Liver (tissue), 9 donors: ENCODE measurements around the gene EXOC4. TPM values are rescaled to one million over a fixed set of nuclear protein-coding genes. Genes with fewer than 3 reads are reported as not detected.

Experiments
- DNase-seq: peaks from one replicate; pipeline ENCODE4 v3.0.0-alpha.2; 2017; ENCODE audit warnings: low spot score
- H3K27ac ChIP-seq, 2 donors: one replicate each; pipeline ENCODE4 v1.7.0; 2013; ENCODE audit warnings: inconsistent platforms in 2 of 2, low read length in 2 of 2, control low read depth in 1 of 2, low read depth in 1 of 2, mild to moderate bottlenecking in 1 of 2
- H3K27me3 ChIP-seq, 4 donors: one replicate each; pipeline versions ENCODE4 v1.6.1 to v1.7.0; 2013; ENCODE audit warnings: low read length in 3 of 4, inconsistent platforms in 1 of 4, mild to moderate bottlenecking in 1 of 4, moderate library complexity in 1 of 4; ENCODE audit not compliant: control insufficient read depth in 4 of 4, insufficient read depth in 4 of 4
- H3K36me3 ChIP-seq, 4 donors: one replicate each; pipeline versions ENCODE4 v1.6.1 to v1.7.0; 2013; ENCODE audit warnings: low read length in 3 of 4, mild to moderate bottlenecking in 3 of 4, low read depth in 1 of 4, moderate library complexity in 1 of 4; ENCODE audit not compliant: control insufficient read depth in 4 of 4, insufficient read depth in 3 of 4
- H3K4me1 ChIP-seq, 4 donors: one replicate each; pipeline versions ENCODE4 v1.6.1 to v1.7.0; 2013; ENCODE audit warnings: low read length in 3 of 4, mild to moderate bottlenecking in 3 of 4, moderate library complexity in 1 of 4; ENCODE audit not compliant: control insufficient read depth in 4 of 4, insufficient read depth in 4 of 4
- H3K4me3 ChIP-seq, 3 donors: one replicate each; pipeline versions ENCODE4 v1.6.1 to v1.7.0; 2013; ENCODE audit warnings: low read length in 3 of 3, control low read depth in 1 of 3, low read depth in 1 of 3, mild to moderate bottlenecking in 1 of 3
- H3K9ac ChIP-seq, 2 donors: one replicate each; pipeline ENCODE4 v1.7.0; 2013; ENCODE audit warnings: low read length in 2 of 2, mild to moderate bottlenecking in 2 of 2, moderate library complexity in 2 of 2, control low read depth in 1 of 2, low read depth in 1 of 2
- H3K9me3 ChIP-seq, 4 donors: one replicate each; pipeline versions ENCODE4 v1.6.1 to v1.7.0; 2013; ENCODE audit warnings: low read length in 3 of 4; ENCODE audit not compliant: control insufficient read depth in 4 of 4
- ATF3 ChIP-seq: IDR thresholded peaks from 2 replicates; pipeline ENCODE4 v1.6.1; 2016; ENCODE audit warnings: antibody characterized with exemption
- CTCF ChIP-seq: fragments of 150-350 bp; IDR thresholded peaks from 2 replicates; pipeline ENCODE4 v1.5.1; 2017; ENCODE audit warnings: improper control_type of control experiment, low read depth, low read length; ENCODE audit not compliant: missing input control
- EGR1 ChIP-seq, 2 donors: IDR thresholded peaks; 2 replicates each; pipeline ENCODE4 v1.6.1; 2016 to 2018; ENCODE audit warnings: antibody characterized with exemption in 2 of 2, low read depth in 2 of 2
- FOXA1 ChIP-seq: IDR thresholded peaks from 2 replicates; pipeline ENCODE4 v1.6.1; 2016; ENCODE audit warnings: antibody characterized with exemption
- FOXA2 ChIP-seq: IDR thresholded peaks from 2 replicates; pipeline ENCODE4 v1.6.1; 2016; ENCODE audit warnings: antibody characterized with exemption
- GABPA ChIP-seq, 2 donors: IDR thresholded peaks in 1 of 2; conservative IDR thresholded peaks in 1 of 2; 2 replicates each; pipeline ENCODE4 v1.6.1; 2016; ENCODE audit warnings: antibody characterized with exemption in 2 of 2, mild to moderate bottlenecking in 1 of 2, moderate library complexity in 1 of 2
- HNF4A ChIP-seq, 2 donors: conservative IDR thresholded peaks; 2 replicates each; pipeline ENCODE4 v1.6.1; 2016; ENCODE audit warnings: antibody characterized with exemption in 2 of 2, mild to moderate bottlenecking in 2 of 2
- HNF4G ChIP-seq: IDR thresholded peaks from 2 replicates; pipeline ENCODE4 v1.6.1; 2016; ENCODE audit warnings: antibody characterized with exemption
- JUND ChIP-seq, 2 donors: IDR thresholded peaks; 2 replicates each; pipeline ENCODE4 v1.6.1; 2016; ENCODE audit warnings: antibody characterized with exemption in 2 of 2
- MAX ChIP-seq: IDR thresholded peaks from 2 replicates; pipeline ENCODE4 v1.6.1; 2016; ENCODE audit warnings: antibody characterized with exemption
- NR2F2 ChIP-seq: IDR thresholded peaks from 2 replicates; pipeline ENCODE4 v1.6.1; 2016; ENCODE audit warnings: antibody characterized with exemption
- RAD21 ChIP-seq, 2 donors: IDR thresholded peaks; 2 replicates each; pipeline ENCODE4 v1.6.1; 2016; ENCODE audit warnings: antibody characterized with exemption in 2 of 2, mild to moderate bottlenecking in 2 of 2
- REST ChIP-seq: IDR thresholded peaks from 2 replicates; pipeline ENCODE4 v1.6.1; 2016; ENCODE audit warnings: antibody characterized with exemption, mild to moderate bottlenecking
- RXRA ChIP-seq, 2 donors: IDR thresholded peaks; 2 replicates each; pipeline ENCODE4 v1.6.1; 2017 to 2018; ENCODE audit warnings: antibody characterized with exemption in 2 of 2, mild to moderate bottlenecking in 1 of 2
- SP1 ChIP-seq: IDR thresholded peaks from 2 replicates; pipeline ENCODE4 v1.6.1; 2018; ENCODE audit warnings: antibody characterized with exemption, mild to moderate bottlenecking
- TAF1 ChIP-seq: conservative IDR thresholded peaks from 2 replicates; pipeline ENCODE4 v1.6.1; 2016; ENCODE audit warnings: antibody characterized with exemption, mild to moderate bottlenecking
- YY1 ChIP-seq: IDR thresholded peaks from 2 replicates; pipeline ENCODE4 v1.6.1; 2016; ENCODE audit warnings: antibody characterized with exemption, mild to moderate bottlenecking
- ZBTB33 ChIP-seq: IDR thresholded peaks from 2 replicates; pipeline ENCODE4 v1.6.1; 2016; ENCODE audit warnings: antibody characterized with exemption
- WGBS: extraction: QIAGEN DNeasy Blood & Tissue Kit; methylation state at CpG from one replicate; pipeline ENCODE4 v1.1.7; 2013; 5-methylcytosine and 5-hydroxymethylcytosine counted together
- polyA plus RNA-seq, 2 donors: library from polyadenylated mRNA; stranded (reverse) in 1 of 2; unstranded in 1 of 2; fragments of 200-250 nt in 1 of 2; fragments of >200 nt in 1 of 2; fragmentation: Nextera tagmentation in 1 of 2; extraction: Ambion mirVana in 1 of 2; gene quantifications; one replicate each; pipeline versions ENCODE4 v1.2.1 to v1.2.3, GENCODE V29; 2013 to 2015
- total RNA-seq, 2 donors: library from RNA; depleted of rRNA; stranded (reverse); fragments of >200 nt; gene quantifications; one replicate each; pipeline ENCODE4 v1.2.3, GENCODE V29; 2014
- donor health status: healthy.
- donor health status: healthy.
- donor health status: healthy.
- donor health status: healthy.
- donor health status: healthy.

The EXOC4 gene
- total and polyA plus RNA-seq, 4 donors = 9.5 to 55.9 (median 23.6) TPM

GRCh38 chr7:133423618-133424017 is 170.7 kb downstream of the EXOC4 start:
- WGBS = 99% methylated on average over 23 of the region's 23 CpGs
- H3K4me3 ChIP-seq = no peak overlapping the region
- H3K27me3 ChIP-seq = no peaks in the 10 kb centered on the region
- no peaks in the 10 kb centered on the region for H3K9me3 ChIP-seq
- no peak for DNase-seq
- TF ChIP-seq TAF1 (no peak), REST (no peak), GABPA (IDR thresholded peaks at IDR 0.05 in 1 of 2, conservative IDR thresholded peaks at IDR 0.05 in 1 of 2) (no peak)
- H3K9ac ChIP-seq = no peak overlapping the region
- H3K27ac ChIP-seq = no peak overlapping the region
- H3K36me3 ChIP-seq = no peaks in the 10 kb centered on the region
- H3K4me1 ChIP-seq = no peaks in the 10 kb centered on the region

GRCh38 chr7:133428326-133428725 is 175.4 kb downstream of the EXOC4 start:
- Histone ChIP-seq H3K9ac (no peak overlapping the region), H3K27ac (no peak overlapping the region), H3K4me3 (no peak overlapping the region), H3K36me3 (no peaks in the 10 kb centered on the region), H3K9me3 (no peaks in the 10 kb centered on the region), H3K27me3 (no peaks in the 10 kb centered on the region), H3K4me1 (no peaks in the 10 kb centered on the region)
- 95% methylated on average over 2 of the region's 2 CpGs for WGBS
- DNase-seq = no peak
- TF ChIP-seq FOXA1 = no peak
- no peak for TF ChIP-seq CTCF
- TF ChIP-seq REST = no peak
- no peak for TF ChIP-seq TAF1
- TF ChIP-seq GABPA (IDR thresholded peaks at IDR 0.05 in 1 of 2, conservative IDR thresholded peaks at IDR 0.05 in 1 of 2) = no peak
- no peak for TF ChIP-seq ATF3
- TF ChIP-seq RAD21 (IDR thresholded peaks at IDR 0.05) = no peak
- no peak for TF ChIP-seq SP1
- TF ChIP-seq EGR1 (IDR thresholded peaks at IDR 0.05; ENCODE audit: low read depth in 2 of 2) = no peak
- TF ChIP-seq FOXA2 = no peak
- TF ChIP-seq JUND (IDR thresholded peaks at IDR 0.05) = no peak
- no peak for TF ChIP-seq NR2F2
- no peak for TF ChIP-seq MAX
- no peak for TF ChIP-seq HNF4A (conservative IDR thresholded peaks at IDR 0.05)
- no peak for TF ChIP-seq ZBTB33
- TF ChIP-seq HNF4G = no peak
- TF ChIP-seq YY1 = no peak
- TF ChIP-seq RXRA (IDR thresholded peaks at IDR 0.05) = no peak
